Measurements from ENCODE around the gene PRR18. TPM values are rescaled to one million over a fixed set of nuclear protein-coding genes. Genes with fewer than 3 reads are reported as not detected.

The PRR18 gene
- total RNA-seq, 1 experiment from 2014 or later: not detected

GRCh38 chr6:166277018-166277417 lies 31.2 kb downstream of the PRR18 start:
- H3K36me3 Mint-ChIP-seq (ENCODE audit: insufficient read depth in 1 of 3, low read depth in 3 of 3): no peaks in the 10 kb centered on the region; a peak in 1 of 7 replicates
- no peaks in the 10 kb centered on the region for H3K4me1 Mint-ChIP-seq
- Histone ChIP-seq H2AK5ac (ENCODE audit: insufficient read length, low read length) (no peak overlapping the region), H3K27ac (ENCODE audit: insufficient read length, low read depth, low read length) (no peak overlapping the region), H3K4ac (ENCODE audit: low read depth, low read length) (no peak overlapping the region), H2BK120ac (ENCODE audit: low read depth, low read length, poor library complexity, severe bottlenecking) (no peak overlapping the region), H3K4me1 (ENCODE audit: insufficient read depth, low read length) (0 out of 2 replicates have a peak, but pooled peaks cover 2% of the 10 kb centered on the region), H3K79me2 (ENCODE audit: insufficient read depth, low read length) (no peaks in the 10 kb centered on the region), H3K79me1 (ENCODE audit: insufficient read depth, low read depth, low read length, poor library complexity, severe bottlenecking) (no peaks in the 10 kb centered on the region), H3T11ph (ENCODE audit: low read length) (no peak overlapping the region), H2BK20ac (ENCODE audit: low read depth, low read length, poor library complexity, severe bottlenecking) (no peak overlapping the region), H3K18ac (ENCODE audit: insufficient read length, low read depth, low read length) (no peak overlapping the region), H2BK15ac (ENCODE audit: low read depth, low read length) (no peak overlapping the region), H3K56ac (ENCODE audit: insufficient read length, low read depth, low read length) (no peak overlapping the region), H2BK5ac (ENCODE audit: insufficient read length, low read length) (no peak overlapping the region), H4K8ac (replicated peaks; ENCODE audit: insufficient read length, low read depth, low read length) (no peak overlapping the region), H2BK12ac (ENCODE audit: insufficient read length, low read depth, low read length) (no peak overlapping the region), H3K4me2 (ENCODE audit: insufficient read depth, insufficient read length, low read length) (no peak overlapping the region), H3K23me2 (ENCODE audit: insufficient read length, low read depth, low read length, poor library complexity, severe bottlenecking) (no peaks in the 10 kb centered on the region), H3K23ac (ENCODE audit: insufficient read length, low read depth, low read length) (no peak overlapping the region), H2AFZ (ENCODE audit: low read length) (no peak overlapping the region), H3K14ac (ENCODE audit: insufficient read depth, low read length) (no peak overlapping the region; the same call in 1 of the 2 replicates), H3K9ac (ENCODE audit: extremely low read depth, insufficient read length, low read length) (no peak overlapping the region), H4K5ac (ENCODE audit: insufficient read length, low read depth, low read length) (no peak overlapping the region), H4K91ac (ENCODE audit: insufficient read length, low read depth, low read length) (no peak overlapping the region), H3K9me3 (ENCODE audit: control insufficient read depth, low read depth, low read length) (no peaks in the 10 kb centered on the region), H4K20me1 (ENCODE audit: control insufficient read depth, insufficient read depth, insufficient read length) (no peaks in the 10 kb centered on the region), H3K27me3 (ENCODE audit: insufficient read depth, low read length) (no peaks in the 10 kb centered on the region)
- TF ChIP-seq CTCF (conservative IDR thresholded peaks at IDR 0.05): no peak
- no peak overlapping the region for H3K27ac Mint-ChIP-seq
- H3K4me3 Mint-ChIP-seq: no peak overlapping the region
- DNase-seq: no peak
- peaks cover 57% of the 10 kb centered on the region for H3K27me3 Mint-ChIP-seq (ENCODE audit: low read depth)
- H3K9me3 Mint-ChIP-seq: no peaks in the 10 kb centered on the region; a peak in 1 of 5 replicates
- WGBS (ENCODE audit: extremely low coverage, insufficient read length, low lambda C conversion rate): no CpG with 5 or more reads among the region's 11 CpGs
